Right forelimb (tissue), 1 donor: ENCODE data around the gene ADRA2B.
A peak's percentile ranks its signal among the peaks of the same experiment; 100 is the strongest.

ENCODE experiments used
- DNase-seq: peaks from one replicate; pipeline ENCODE4 v3.0.0-alpha.2; 2018

The ADRA2B gene

GRCh38 chr2:96136129-96136720 is 19.9 kb upstream of the ADRA2B start:
- DNase-seq, result no peak

- DNase-seq, result no peak
Observed at GRCh38 chr2:96135621-96136020, 19.2 kb upstream of the ADRA2B start.

- no peak for DNase-seq
Observed at GRCh38 chr2:96135171-96135570, 18.8 kb upstream of the ADRA2B start.

- DNase-seq, result no peak
Observed at GRCh38 chr2:96134421-96134820, 18.1 kb upstream of the ADRA2B start.

GRCh38 chr2:96131813-96132745 is 15.7 kb upstream of the ADRA2B start:
- no peak for DNase-seq

GRCh38 chr2:96131152-96131812 is 14.9 kb upstream of the ADRA2B start:
- DNase-seq, result no peak

- DNase-seq, result no peak
Observed at GRCh38 chr2:96130483-96130882, 14.1 kb upstream of the ADRA2B start.

GRCh38 chr2:96129528-96130120 is 13.3 kb upstream of the ADRA2B start:
- no peak for DNase-seq

- no peak for DNase-seq
Observed at GRCh38 chr2:96128456-96128855, 12.1 kb upstream of the ADRA2B start.

GRCh38 chr2:96124406-96125265 is 8.3 kb upstream of the ADRA2B start:
- DNase-seq, result no peak

- no peak for DNase-seq
Observed at GRCh38 chr2:96123936-96124335, 7.6 kb upstream of the ADRA2B start.

GRCh38 chr2:96123290-96123689 is 6.9 kb upstream of the ADRA2B start:
- DNase-seq, result no peak

- DNase-seq, result no peak
Observed at GRCh38 chr2:96122391-96122790, 6.0 kb upstream of the ADRA2B start.

- DNase-seq, result no peak
Observed at GRCh38 chr2:96121414-96121813, 5.0 kb upstream of the ADRA2B start.

GRCh38 chr2:96120991-96121390 is 4.6 kb upstream of the ADRA2B start:
- no peak for DNase-seq

- no peak for DNase-seq
Observed at GRCh38 chr2:96120091-96120720, 3.8 kb upstream of the ADRA2B start.

GRCh38 chr2:96119389-96119751 is 3.0 kb upstream of the ADRA2B start:
- DNase-seq, result no peak

- no peak for DNase-seq
Observed at GRCh38 chr2:96118698-96119388, 2.5 kb upstream of the ADRA2B start.

GRCh38 chr2:96117701-96118588 is 1.6 kb upstream of the ADRA2B start:
- no peak for DNase-seq

GRCh38 chr2:96116879-96117533 is 635 bp upstream of the ADRA2B start:
- DNase-seq, result peak; percentile 78
